PFSK-1 (cell line): ENCODE data around the gene TOX2.

ENCODE experiments used
- FOXP2 ChIP-seq: optimal IDR thresholded peaks from 2 replicates; pipeline ENCODE3; 2011; ENCODE audit warnings: borderline replicate concordance, control low read depth, inconsistent platforms; ENCODE audit not compliant: insufficient read depth; ENCODE audit errors: extremely low read length, extremely low read depth
- POLR2AphosphoS5 ChIP-seq: IDR thresholded peaks from 2 replicates; pipeline ENCODE4 v1.6.1; 2012; ENCODE audit warnings: low read depth, mild to moderate bottlenecking, control low read depth, low read length, moderate library complexity
- REST ChIP-seq, 2 experiments: IDR thresholded peaks; 2 replicates each; pipeline versions ENCODE4 v1.6.1 to v1.8.0; 2011 to 2012; ENCODE audit warnings: low read depth in 2 of 2, low read length in 2 of 2, control low read depth in 1 of 2, inconsistent platforms in 1 of 2, mild to moderate bottlenecking in 1 of 2, moderate library complexity in 1 of 2; ENCODE audit not compliant: insufficient read depth in 1 of 2
- SIN3A ChIP-seq: IDR thresholded peaks from 2 replicates; pipeline ENCODE4 v1.6.1; 2012; ENCODE audit warnings: mild to moderate bottlenecking, low read length, moderate library complexity, borderline replicate concordance; ENCODE audit not compliant: insufficient read depth

- no peak for TF ChIP-seq POLR2AphosphoS5
- no peak for TF ChIP-seq REST (IDR thresholded peaks at IDR 0.05; ENCODE audit: insufficient read depth in 1 of 2, low read depth in 2 of 2, low read length in 2 of 2)
- TF ChIP-seq FOXP2, result no peak
- TF ChIP-seq SIN3A, result no peak
Observed at GRCh38 chr20:44004306-44004915, 89.8 kb downstream of the TOX2 start.
